Measurements from ENCODE around the gene HOXD4. TPM values are rescaled to one million over a fixed set of nuclear protein-coding genes. Genes with fewer than 3 reads are reported as not detected.

Gene HOXD4
- polyA plus RNA-seq (ENCODE audit: insufficient read length) = 8.2 TPM

GRCh38 chr2:176151442-176152287 lies at the start of gene HOXD4:
Gene HOXD4 (plus strand): TSS chr2:176151550. CDS start chr2:176151634, 84 bp downstream.
- no peak for DNase-seq

- DNase-seq = no peak
Measured at GRCh38 chr2:176101842-176102241, 49.5 kb upstream of the HOXD4 start.

GRCh38 chr2:176102309-176102866 lies 49.0 kb upstream of the HOXD4 start:
- no peak for DNase-seq

GRCh38 chr2:176103194-176103593 lies 48.2 kb upstream of the HOXD4 start:
- no peak for DNase-seq

GRCh38 chr2:176103742-176104315 lies 47.5 kb upstream of the HOXD4 start:
- DNase-seq = no peak

- no peak for DNase-seq
Measured at GRCh38 chr2:176104316-176105077, 46.9 kb upstream of the HOXD4 start.

- no peak for DNase-seq
Measured at GRCh38 chr2:176105078-176105729, 46.1 kb upstream of the HOXD4 start.

- no peak for DNase-seq
Measured at GRCh38 chr2:176105730-176106580, 45.4 kb upstream of the HOXD4 start.

- no peak for DNase-seq
Measured at GRCh38 chr2:176106581-176107539, 44.5 kb upstream of the HOXD4 start, which contains the start of gene HOXD11. Gene HOXD11 (plus strand): TSS chr2:176107280. CDS start chr2:176107356, 76 bp downstream.

GRCh38 chr2:176107731-176108181 lies 43.6 kb upstream of the HOXD4 start:
- DNase-seq = no peak

- DNase-seq = no peak
Measured at GRCh38 chr2:176109192-176109901, 42.0 kb upstream of the HOXD4 start.

- DNase-seq = no peak
Measured at GRCh38 chr2:176109946-176110345, 41.4 kb upstream of the HOXD4 start.

GRCh38 chr2:176110415-176111308 lies 40.7 kb upstream of the HOXD4 start:
- no peak for DNase-seq

- DNase-seq = no peak
Measured at GRCh38 chr2:176111309-176111663, 40.1 kb upstream of the HOXD4 start.

- DNase-seq = no peak
Measured at GRCh38 chr2:176111846-176112374, 39.4 kb upstream of the HOXD4 start.

- no peak for DNase-seq
Measured at GRCh38 chr2:176112375-176113302, 38.7 kb upstream of the HOXD4 start.

Data from hindlimb muscle (tissue), 1 donor.